HCT116 (cell line): Measurements from ENCODE around the gene PPID. TPM values are rescaled to one million over a fixed set of nuclear protein-coding genes. Genes with fewer than 3 reads are reported as not detected.

Experiments
- ATAC-seq: fragments of 200-7000 bp; cut with Tn5 transposase; 2 replicates; pipeline ENCODE4 v1.9.1; 2020; ENCODE audit warnings: mild to moderate bottlenecking, moderate library complexity
- BruUV-seq: library from RNA; stranded (reverse); fragments of 400-500 nt; replicated peaks from 2 replicates; lab custom pipeline; 2021; lab: Mats Ljungman, UMichigan
- CTCF ChIA-PET: fragments of 300-600 bp; sonication (Branson Sonifier 250); formaldehyde crosslinking; loops from one replicate; lab custom pipeline; 2021; ENCODE audit warnings: antibody characterized with exemption; lab: Charles Lee
- POLR2A ChIA-PET: fragments of 300-600, 350-600 bp; sonication (Branson Sonifier 250); formaldehyde crosslinking; loops from one replicate; lab custom pipeline; 2021; ENCODE audit warnings: antibody characterized with exemption; lab: Charles Lee
- RAD21 ChIA-PET, 2 experiments: fragments of 300-600 bp; sonication (Branson Sonifier 250); formaldehyde crosslinking; loops; one replicate each; lab custom pipeline; 2023; ENCODE audit warnings: low total read pairs in 2 of 2; ENCODE audit not compliant: uncharacterized antibody in 2 of 2, unreplicated experiment in 2 of 2, low non-redundant PET in 1 of 2; lab: Charles Lee
- DNase-seq: peaks from one replicate; pipeline ENCODE4 v3.0.0-alpha.2; 2010; ENCODE audit warnings: low read depth, low spot score
- H2AFZ ChIP-seq: fragments of 200-600 bp; shearing (Covaris generic), sonication (generic); 2 replicates; pipeline ENCODE4 v1.6.1; 2017; ENCODE audit warnings: low read depth, mixed run types, mixed read lengths, antibody characterized with exemption, low read length; ENCODE audit not compliant: poor library complexity, severe bottlenecking
- H3K27ac ChIP-seq: 2 replicates; pipeline ENCODE4 v1.5.1; 2012; ENCODE audit warnings: low read depth, low read length
- H3K27me3 ChIP-seq: fragments of 200-600 bp; sonication (generic); 2 replicates; pipeline ENCODE4 v1.6.1; 2016; ENCODE audit warnings: mixed run types, low read length, mixed read lengths; ENCODE audit not compliant: insufficient read depth
- H3K36me3 ChIP-seq, 2 experiments: fragments of 200-500 bp in 1 of 2; fragments of 200-600 bp in 1 of 2; sonication (Bioruptor generic) in 1 of 2; sonication (generic) in 1 of 2; 2 replicates each; pipeline versions ENCODE4 v1.5.1 to v1.6.1; 2014 to 2016; ENCODE audit warnings: low read length in 2 of 2, inconsistent platforms in 1 of 2, mixed read lengths in 1 of 2, mixed run types in 1 of 2; ENCODE audit not compliant: insufficient read depth in 2 of 2, control insufficient read depth in 1 of 2
- H3K4me1 ChIP-seq, 2 experiments: fragments of 200-600 bp in 1 of 2; sonication (generic) in 1 of 2; 2 replicates each; pipeline versions ENCODE4 v1.5.1 to v1.6.1; 2012 to 2017; ENCODE audit warnings: low read length in 2 of 2, inconsistent platforms in 1 of 2, mild to moderate bottlenecking in 1 of 2, mixed read lengths in 1 of 2, mixed run types in 1 of 2, moderate library complexity in 1 of 2; ENCODE audit not compliant: insufficient read depth in 2 of 2, control insufficient read depth in 1 of 2
- H3K4me2 ChIP-seq: fragments of 200-600 bp; sonication (generic); 2 replicates; pipeline ENCODE4 v1.6.1; 2017; ENCODE audit warnings: mixed run types, low read length, mixed read lengths
- H3K4me3 ChIP-seq, 2 experiments: fragments of 200-600 bp in 1 of 2; sonication (generic) in 1 of 2; replicated peaks in 1 of 2; 2 replicates each; pipeline ENCODE4 v1.5.1; 2011 to 2016; ENCODE audit warnings: low read length in 2 of 2, control low read depth in 1 of 2, low read depth in 1 of 2, mild to moderate bottlenecking in 1 of 2, mixed read lengths in 1 of 2, mixed run types in 1 of 2
- H3K79me2 ChIP-seq: fragments of 200-600 bp; sonication (generic); 2 replicates; pipeline ENCODE4 v1.6.1; 2017; ENCODE audit warnings: mild to moderate bottlenecking, mixed run types, low read length, moderate library complexity, mixed read lengths; ENCODE audit not compliant: insufficient read depth
- H3K9ac ChIP-seq: fragments of 200-600 bp; sonication (generic); 2 replicates; pipeline ENCODE4 v1.6.1; 2016; ENCODE audit warnings: low read length, mixed read lengths
- H3K9me2 ChIP-seq: fragments of 200-600 bp; sonication (generic), shearing (Covaris generic); 2 replicates; pipeline ENCODE4 v1.6.1; 2017; ENCODE audit warnings: mixed run types, mild to moderate bottlenecking, moderate library complexity; ENCODE audit not compliant: insufficient read depth
- H3K9me3 ChIP-seq, 2 experiments: fragments of 200-500 bp in 1 of 2; fragments of 200-600 bp in 1 of 2; sonication (Bioruptor generic) in 1 of 2; sonication (generic) in 1 of 2; 2 replicates each; pipeline ENCODE4 v1.6.1; 2014 to 2017; ENCODE audit warnings: low read length in 2 of 2, mixed read lengths in 2 of 2, inconsistent platforms in 1 of 2, low read depth in 1 of 2, mild to moderate bottlenecking in 1 of 2, mixed run types in 1 of 2, moderate library complexity in 1 of 2; ENCODE audit not compliant: control insufficient read depth in 1 of 2, insufficient read depth in 1 of 2
- H4K20me1 ChIP-seq: fragments of 200-600 bp; sonication (generic), shearing (Covaris generic); 2 replicates; pipeline ENCODE4 v1.6.1; 2017; ENCODE audit warnings: mixed run types, mild to moderate bottlenecking, moderate library complexity; ENCODE audit not compliant: insufficient read depth
- ATF3 ChIP-seq: IDR thresholded peaks from 2 replicates; pipeline ENCODE4 v1.6.1; 2012
- CBX3 ChIP-seq: IDR thresholded peaks from 2 replicates; pipeline ENCODE4 v1.6.1; 2012; ENCODE audit warnings: low read depth
- EGR1 ChIP-seq: IDR thresholded peaks from 2 replicates; pipeline ENCODE4 v1.6.1; 2012; ENCODE audit warnings: low read depth
- ELF1 ChIP-seq: IDR thresholded peaks from 2 replicates; pipeline ENCODE4 v1.6.1; 2012; ENCODE audit warnings: low read depth, borderline replicate concordance
- FOSL1 ChIP-seq: IDR thresholded peaks from 2 replicates; pipeline ENCODE4 v1.6.1; 2012; ENCODE audit warnings: low read depth
- POLR2A ChIP-seq: IDR thresholded peaks from 2 replicates; pipeline ENCODE4 v1.7.0; 2011; ENCODE audit warnings: borderline replicate concordance; ENCODE audit not compliant: insufficient read depth, insufficient read length; ENCODE audit errors: extremely low read depth
- RAD21 ChIP-seq: IDR thresholded peaks from 2 replicates; pipeline ENCODE4 v1.6.1; 2012; ENCODE audit warnings: low read depth, mild to moderate bottlenecking
- REST ChIP-seq: IDR thresholded peaks from 2 replicates; pipeline ENCODE4 v1.6.1; 2012; ENCODE audit warnings: low read depth
- TCF7L2 ChIP-seq: IDR thresholded peaks from 2 replicates; pipeline ENCODE4 v1.7.0; 2011; ENCODE audit warnings: borderline replicate concordance, inconsistent platforms; ENCODE audit not compliant: insufficient read depth, insufficient read length; ENCODE audit errors: extremely low read depth
- ZBTB33 ChIP-seq: IDR thresholded peaks from 2 replicates; pipeline ENCODE4 v1.6.1; 2011; ENCODE audit warnings: mild to moderate bottlenecking, low read length, moderate library complexity; ENCODE audit not compliant: insufficient replicate concordance; ENCODE audit errors: extremely low read depth
- ZNF274 ChIP-seq: fragments of 200-500 bp; sonication (Bioruptor generic); IDR thresholded peaks from 2 replicates; pipeline ENCODE4 v1.6.1; 2014; ENCODE audit warnings: mild to moderate bottlenecking, low read depth, low read length, inconsistent platforms
- intact Hi-C: fragments of 100-400 bp; cut with micrococcal nuclease; formaldehyde crosslinking; loops from 2 replicates; pipeline ENCODE4 v1.10.0; 2022
- total RNA-seq: library from RNA; stranded (reverse); gene quantifications from one replicate; pipeline ENCODE4 v1.2.1, GENCODE V29; 2021; ENCODE audit not compliant: unreplicated experiment

Gene PPID
- total RNA-seq, 1 experiment from 2014 or later, result 48.2 TPM

- H3K4me3 ChIP-seq, result no peak overlapping the region
- ChIA-PET CTCF (no interaction called here), RAD21 (no interaction called here), POLR2A (no interaction called here)
- no peaks in the 10 kb centered on the region for H3K9me3 ChIP-seq
- H3K4me1 ChIP-seq, result no peaks in the 10 kb centered on the region
- no peaks in the 10 kb centered on the region for H3K79me2 ChIP-seq
- BruUV-seq, result no TSS peak
- ATAC-seq (no peak), DNase-seq (no peak)
- H3K27ac ChIP-seq, result no peak overlapping the region
- intact Hi-C loops, result no loop called here
- no peaks in the 10 kb centered on the region for H3K27me3 ChIP-seq
- no peak overlapping the region for H3K9ac ChIP-seq
- H3K9me2 ChIP-seq, result no peaks in the 10 kb centered on the region
- no peaks in the 10 kb centered on the region for H4K20me1 ChIP-seq
- H2AFZ ChIP-seq, result no peak overlapping the region
- TF ChIP-seq ELF1, result no peak
- TF ChIP-seq ZNF274, result no peak
- no peak for TF ChIP-seq RAD21
- no peak overlapping the region for H3K4me2 ChIP-seq
- H3K36me3 ChIP-seq, result no peaks in the 10 kb centered on the region
These were observed 35.5 kb upstream of the PPID start for GRCh38 chr4:158758703-158759102.

GRCh38 chr4:158758142-158758541, 34.9 kb upstream of the PPID start:
- Histone ChIP-seq H3K27ac (no peak overlapping the region), H3K9me2 (no peaks in the 10 kb centered on the region), H3K4me3 (no peak overlapping the region)
- no peak for TF ChIP-seq POLR2A
- no peak for TF ChIP-seq EGR1
- TF ChIP-seq CBX3, result no peak
- no peak for TF ChIP-seq FOSL1
- no peak for TF ChIP-seq ZBTB33
- TF ChIP-seq ATF3, result no peak
- TF ChIP-seq REST, result no peak
- no peak for TF ChIP-seq TCF7L2
- TF ChIP-seq, all 23 proteins: peak for 0
- Histone ChIP-seq H3K36me3 (no peaks in the 10 kb centered on the region), H2AFZ (no peak overlapping the region), H3K9me3 (no peaks in the 10 kb centered on the region), H3K27me3 (no peaks in the 10 kb centered on the region), H4K20me1 (no peaks in the 10 kb centered on the region), H3K79me2 (no peaks in the 10 kb centered on the region), H3K9ac (no peak overlapping the region), H3K4me1 (no peaks in the 10 kb centered on the region), H3K4me2 (no peak overlapping the region)
- ChIA-PET CTCF (no interaction called here), RAD21 (no interaction called here), POLR2A (no interaction called here)
- DNase-seq (no peak), ATAC-seq (no peak)
- intact Hi-C loops, result no loop called here
- no TSS peak for BruUV-seq
